A673 (cell line): Measurements from ENCODE around the gene SNED1. TPM values are rescaled to one million over a fixed set of nuclear protein-coding genes. Genes with fewer than 3 reads are reported as not detected.

Experiments used
- BruUV-seq: library from RNA; stranded (reverse); fragments of 400-500 nt; replicated peaks from 2 replicates; lab custom pipeline; 2021; lab: Mats Ljungman, UMichigan
- CTCF ChIA-PET: fragments of 300-600 bp; sonication (Branson Sonifier 250); formaldehyde crosslinking; loops from one replicate; lab custom pipeline; 2022; ENCODE audit warnings: antibody characterized with exemption; lab: Charles Lee
- POLR2A ChIA-PET: fragments of 300-600 bp; sonication (Branson Sonifier 250); formaldehyde crosslinking; loops from one replicate; lab custom pipeline; 2022; ENCODE audit warnings: antibody characterized with exemption; ENCODE audit not compliant: low non-redundant PET; lab: Charles Lee
- DNase-seq: peaks from one replicate; pipeline ENCODE4 v3.0.0-alpha.2; 2015; ENCODE audit warnings: low spot score
- H3K27ac ChIP-seq: fragments of 200-600 bp; sonication (generic); 2 replicates; pipeline ENCODE4 v1.5.1; 2016; ENCODE audit warnings: mixed run types, low read depth, mild to moderate bottlenecking, mixed read lengths, antibody characterized with exemption, low read length; ENCODE audit not compliant: poor library complexity, severe bottlenecking
- H3K27me3 ChIP-seq: fragments of 200-600 bp; sonication (generic); replicated peaks from 2 replicates; pipeline ENCODE4 v1.6.1; 2017; ENCODE audit warnings: mixed run types, low read depth, mild to moderate bottlenecking, mixed read lengths, antibody characterized with exemption, low read length; ENCODE audit not compliant: insufficient read depth, poor library complexity
- H3K36me3 ChIP-seq: fragments of 200-600 bp; sonication (generic); 2 replicates; pipeline ENCODE4 v1.6.1; 2016; ENCODE audit warnings: mixed run types, mild to moderate bottlenecking, mixed read lengths, antibody characterized with exemption, low read length; ENCODE audit not compliant: insufficient read depth, poor library complexity, severe bottlenecking
- H3K4me1 ChIP-seq: fragments of 200-600 bp; sonication (generic); 2 replicates; pipeline ENCODE4 v1.6.1; 2017; ENCODE audit warnings: mixed run types, mild to moderate bottlenecking, mixed read lengths, antibody characterized with exemption, low read length; ENCODE audit not compliant: insufficient read depth, poor library complexity, severe bottlenecking
- H3K4me3 ChIP-seq: fragments of 200-600 bp; sonication (generic); 2 replicates; pipeline ENCODE4 v1.5.1; 2016; ENCODE audit warnings: low read depth, mixed run types, mild to moderate bottlenecking, mixed read lengths, low read length; ENCODE audit not compliant: poor library complexity, severe bottlenecking
- H3K9me3 ChIP-seq: fragments of 200-600 bp; sonication (generic); 2 replicates; pipeline ENCODE4 v1.6.1; 2016; ENCODE audit warnings: mixed run types, low read depth, mild to moderate bottlenecking, mixed read lengths, antibody characterized with exemption, low read length; ENCODE audit not compliant: poor library complexity, severe bottlenecking
- EZH2 ChIP-seq: fragments of 200-600 bp; sonication (generic); IDR thresholded peaks from 2 replicates; pipeline ENCODE4 v1.6.1; 2017; ENCODE audit warnings: borderline replicate concordance, low read depth, mild to moderate bottlenecking, mixed read lengths, antibody characterized with exemption, low read length; ENCODE audit not compliant: poor library complexity, severe bottlenecking
- intact Hi-C: fragments of 100-400 bp; cut with micrococcal nuclease; formaldehyde crosslinking; loops from one replicate; pipeline ENCODE4 v1.10.0; 2022; ENCODE audit not compliant: unreplicated experiment
- total RNA-seq: library from RNA; stranded (reverse); gene quantifications from 2 replicates; pipeline ENCODE4 v1.2.3, GENCODE V29; 2021
- TF ChIP-seq, protein P1 (sequence below): fragments of 300-800, 200-600 bp; sonication (generic); conservative IDR thresholded peaks from 2 replicates; pipeline ENCODE4 v1.5.1; 2017; ENCODE audit warnings: low read depth, mild to moderate bottlenecking, antibody characterized with exemption, low read length, moderate library complexity, mixed read lengths

The SNED1 gene
- total RNA-seq, 1 experiment from 2014 or later: 3.0 TPM

- Histone ChIP-seq H3K27me3 (no peaks in the 10 kb centered on the region), H3K9me3 (no peaks in the 10 kb centered on the region), H3K4me3 (no peak overlapping the region), H3K4me1 (no peaks in the 10 kb centered on the region), H3K36me3 (peaks cover 15% of the 10 kb centered on the region), H3K27ac (no peak overlapping the region)
- ChIA-PET CTCF (no interaction called here), POLR2A (no interaction called here)
- intact Hi-C loops: no loop called here
- TF ChIP-seq, protein P1, sequence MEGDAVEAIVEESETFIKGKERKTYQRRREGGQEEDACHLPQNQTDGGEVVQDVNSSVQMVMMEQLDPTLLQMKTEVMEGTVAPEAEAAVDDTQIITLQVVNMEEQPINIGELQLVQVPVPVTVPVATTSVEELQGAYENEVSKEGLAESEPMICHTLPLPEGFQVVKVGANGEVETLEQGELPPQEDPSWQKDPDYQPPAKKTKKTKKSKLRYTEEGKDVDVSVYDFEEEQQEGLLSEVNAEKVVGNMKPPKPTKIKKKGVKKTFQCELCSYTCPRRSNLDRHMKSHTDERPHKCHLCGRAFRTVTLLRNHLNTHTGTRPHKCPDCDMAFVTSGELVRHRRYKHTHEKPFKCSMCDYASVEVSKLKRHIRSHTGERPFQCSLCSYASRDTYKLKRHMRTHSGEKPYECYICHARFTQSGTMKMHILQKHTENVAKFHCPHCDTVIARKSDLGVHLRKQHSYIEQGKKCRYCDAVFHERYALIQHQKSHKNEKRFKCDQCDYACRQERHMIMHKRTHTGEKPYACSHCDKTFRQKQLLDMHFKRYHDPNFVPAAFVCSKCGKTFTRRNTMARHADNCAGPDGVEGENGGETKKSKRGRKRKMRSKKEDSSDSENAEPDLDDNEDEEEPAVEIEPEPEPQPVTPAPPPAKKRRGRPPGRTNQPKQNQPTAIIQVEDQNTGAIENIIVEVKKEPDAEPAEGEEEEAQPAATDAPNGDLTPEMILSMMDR: no peak
- no peak for TF ChIP-seq EZH2
- no TSS peak for BruUV-seq
- no peak for DNase-seq
These were observed 114.2 kb downstream of the SNED1 start for GRCh38 chr2:241112592-241112991.

- DNase-seq: no peak
- Histone ChIP-seq H3K27me3 (no peaks in the 10 kb centered on the region), H3K4me1 (no peaks in the 10 kb centered on the region), H3K9me3 (no peaks in the 10 kb centered on the region), H3K27ac (no peak overlapping the region), H3K36me3 (peaks cover 15% of the 10 kb centered on the region), H3K4me3 (no peak overlapping the region)
- intact Hi-C loops: no loop called here
- POLR2A ChIA-PET: no interaction called here
- BruUV-seq: no TSS peak
- TF ChIP-seq, protein P1: no peak
- no peak for TF ChIP-seq EZH2
- CTCF ChIA-PET: no interaction called here
These were observed 116.4 kb downstream of the SNED1 start for GRCh38 chr2:241114836-241115235.

DNA sequence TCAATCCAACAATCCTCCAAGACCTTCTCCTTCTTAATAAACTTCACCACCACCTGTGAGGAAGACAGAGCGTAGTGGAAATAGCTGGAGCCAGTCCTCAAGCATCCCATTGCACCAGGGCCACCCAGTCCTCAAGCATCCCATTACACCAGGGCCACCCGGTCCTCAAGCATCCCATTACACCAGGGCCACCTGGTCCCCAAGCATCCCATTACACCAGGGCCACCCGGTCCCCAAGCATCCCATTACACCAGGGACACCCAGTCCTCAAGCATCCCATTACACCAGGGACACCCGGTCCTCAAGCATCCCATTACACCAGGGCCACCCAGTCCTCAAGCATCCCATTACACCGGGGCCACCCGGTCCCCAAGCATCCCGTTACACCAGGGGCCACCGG lies 116.9 kb downstream of the SNED1 start:
- H3K4me3 ChIP-seq: no peak overlapping the region
- H3K4me1 ChIP-seq: no peaks in the 10 kb centered on the region
- no peak overlapping the region for H3K27ac ChIP-seq
- H3K9me3 ChIP-seq: no peaks in the 10 kb centered on the region
- peaks cover 15% of the 10 kb centered on the region for H3K36me3 ChIP-seq
- POLR2A ChIA-PET: no interaction called here
- CTCF ChIA-PET: no interaction called here
- DNase-seq: no peak
- intact Hi-C loops: no loop called here
- no peak for TF ChIP-seq EZH2
- TF ChIP-seq, protein P1: no peak
- H3K27me3 ChIP-seq: no peaks in the 10 kb centered on the region
- no TSS peak for BruUV-seq
